CD14-positive monocyte (primary cell): ENCODE data around the gene PIGBOS1. TPM values are rescaled to one million over a fixed set of nuclear protein-coding genes. Genes with fewer than 3 reads are reported as not detected.

Experiments
- DNase-seq, 3 donors: peaks; one replicate each; pipeline ENCODE4 v3.0.0-alpha.2; 2011 to 2022
- H2AFZ ChIP-seq: 2 replicates; pipeline ENCODE4 v1.6.0; 2012; ENCODE audit warnings: mild to moderate bottlenecking, low read depth, low read length, inconsistent platforms; ENCODE audit not compliant: insufficient read depth, poor library complexity, severe bottlenecking
- H3K27ac ChIP-seq, 2 donors: 1 replicate in 1 of 2; 2 replicates in 1 of 2; pipeline ENCODE4 v1.5.1; 2012 to 2013; ENCODE audit warnings: low read length in 2 of 2, control low read depth in 1 of 2, inconsistent platforms in 1 of 2, low read depth in 1 of 2, mild to moderate bottlenecking in 1 of 2
- H3K27me3 ChIP-seq, 2 donors: one replicate each; pipeline versions ENCODE4 v1.6.0 to v1.6.1; 2011 to 2013; ENCODE audit warnings: low read length in 2 of 2; ENCODE audit not compliant: control insufficient read depth in 2 of 2, insufficient read depth in 2 of 2
- H3K36me3 ChIP-seq, 2 donors: replicated peaks in 1 of 2; 1 replicate in 1 of 2; 2 replicates in 1 of 2; pipeline versions ENCODE4 v1.5.1 to v1.6.1; 2012 to 2013; ENCODE audit warnings: low read length in 2 of 2, control low read depth in 1 of 2, inconsistent platforms in 1 of 2, mild to moderate bottlenecking in 1 of 2; ENCODE audit not compliant: insufficient read depth in 2 of 2, control insufficient read depth in 1 of 2
- H3K4me1 ChIP-seq, 2 donors: 1 replicate in 1 of 2; 2 replicates in 1 of 2; pipeline versions ENCODE4 v1.5.1 to v1.6.1; 2012 to 2013; ENCODE audit warnings: low read length in 2 of 2, control low read depth in 1 of 2, inconsistent platforms in 1 of 2, mild to moderate bottlenecking in 1 of 2, moderate library complexity in 1 of 2; ENCODE audit not compliant: insufficient read depth in 2 of 2, control insufficient read depth in 1 of 2
- H3K4me2 ChIP-seq: replicated peaks from 2 replicates; pipeline ENCODE3; 2012; ENCODE audit warnings: low read length, moderate library complexity, mild to moderate bottlenecking; ENCODE audit not compliant: poor library complexity, severe bottlenecking; ENCODE audit errors: extremely low read depth
- H3K4me3 ChIP-seq, 3 experiments: fragments of 200-600 bp in 1 of 3; sonication (generic) in 1 of 3; replicated peaks in 1 of 3; 1 replicate in 2 of 3; 2 replicates in 1 of 3; pipeline ENCODE4 v1.5.1; 2011 to 2013; ENCODE audit warnings: low read length in 3 of 3, mild to moderate bottlenecking in 3 of 3, control low read depth in 2 of 3, low read depth in 2 of 3, inconsistent platforms in 1 of 3, moderate library complexity in 1 of 3
- H3K79me2 ChIP-seq: 2 replicates; pipeline ENCODE4 v1.6.0; 2012; ENCODE audit warnings: mild to moderate bottlenecking, control low read depth, inconsistent platforms, low read length, moderate library complexity; ENCODE audit not compliant: insufficient read depth
- H3K9ac ChIP-seq: 2 replicates; pipeline ENCODE4 v1.6.0; 2017; ENCODE audit warnings: low read length, mild to moderate bottlenecking; ENCODE audit not compliant: insufficient read depth, poor library complexity, severe bottlenecking
- H3K9me3 ChIP-seq, 2 donors: replicated peaks in 1 of 2; 1 replicate in 1 of 2; 2 replicates in 1 of 2; pipeline versions ENCODE4 v1.5.1 to v1.6.1; 2012 to 2013; ENCODE audit warnings: low read length in 2 of 2, control low read depth in 1 of 2; ENCODE audit not compliant: control insufficient read depth in 1 of 2, insufficient read depth in 1 of 2
- H4K20me1 ChIP-seq: 2 replicates; pipeline ENCODE4 v1.6.0; 2012; ENCODE audit warnings: mild to moderate bottlenecking, low read length, control low read depth, moderate library complexity; ENCODE audit not compliant: insufficient read depth
- H3K27ac Mint-ChIP-seq, 7 donors: one replicate each; pipeline ENCODE4 v1.8.0; 2020; ENCODE audit warnings: mild to moderate bottlenecking in 7 of 7, mixed read lengths in 7 of 7, moderate library complexity in 6 of 7, inconsistent platforms in 2 of 7
- H3K27me3 Mint-ChIP-seq, 3 donors: one replicate each; pipeline ENCODE4 v1.8.0; 2021 to 2022; ENCODE audit warnings: low read depth in 3 of 3, mild to moderate bottlenecking in 3 of 3, mixed read lengths in 3 of 3, moderate library complexity in 3 of 3, inconsistent platforms in 1 of 3
- H3K36me3 Mint-ChIP-seq, 2 donors: one replicate each; pipeline ENCODE4 v1.8.0; 2020; ENCODE audit warnings: mixed read lengths in 2 of 2, inconsistent platforms in 1 of 2, mild to moderate bottlenecking in 1 of 2
- H3K4me1 Mint-ChIP-seq: one replicate; pipeline ENCODE4 v1.8.0; 2020; ENCODE audit warnings: mild to moderate bottlenecking, mixed read lengths
- H3K4me3 Mint-ChIP-seq, 2 donors: one replicate each; pipeline ENCODE4 v1.8.0; 2020; ENCODE audit warnings: mild to moderate bottlenecking in 2 of 2, mixed read lengths in 2 of 2, moderate library complexity in 1 of 2
- H3K9me3 Mint-ChIP-seq, 7 donors: one replicate each; pipeline ENCODE4 v1.8.0; 2020 to 2022; ENCODE audit warnings: mixed read lengths in 7 of 7, mild to moderate bottlenecking in 6 of 7, moderate library complexity in 6 of 7, inconsistent platforms in 2 of 7
- WGBS: methylation state at CpG from one replicate; pipeline ENCODE4 v1.1.5; 2013; ENCODE audit warnings: missing lambda C conversion rate; ENCODE audit not compliant: insufficient coverage; 5-methylcytosine and 5-hydroxymethylcytosine counted together
- intact Hi-C, 2 donors: fragments of 100-400 bp; cut with micrococcal nuclease; formaldehyde crosslinking; loops; one replicate each; pipeline versions ENCODE4 v1.15.0 to v1.15.1; 2023
- polyA plus RNA-seq, 3 donors: library from polyadenylated mRNA; depleted of rRNA in 1 of 3; unstranded in 2 of 3; stranded (reverse) in 1 of 3; fragments of 300-500 nt in 2 of 3; fragments of >200 nt in 1 of 3; fragmentation: Illumina TruSeq in 2 of 3; gene quantifications; 1 replicate in 2 of 3; 2 replicates in 1 of 3; pipeline ENCODE4 v1.2.3, GENCODE V29; 2012 to 2021
- TF ChIP-seq, protein P1 (sequence below): fragments of 200-600 bp; IDR thresholded peaks from one replicate; pipeline ENCODE4 v1.8.0; 2022; ENCODE audit warnings: antibody characterized with exemption, mild to moderate bottlenecking

Gene PIGBOS1
- polyA plus RNA-seq, 3 donors = 29.4 to 69.7 (median 67.3) TPM

DNA sequence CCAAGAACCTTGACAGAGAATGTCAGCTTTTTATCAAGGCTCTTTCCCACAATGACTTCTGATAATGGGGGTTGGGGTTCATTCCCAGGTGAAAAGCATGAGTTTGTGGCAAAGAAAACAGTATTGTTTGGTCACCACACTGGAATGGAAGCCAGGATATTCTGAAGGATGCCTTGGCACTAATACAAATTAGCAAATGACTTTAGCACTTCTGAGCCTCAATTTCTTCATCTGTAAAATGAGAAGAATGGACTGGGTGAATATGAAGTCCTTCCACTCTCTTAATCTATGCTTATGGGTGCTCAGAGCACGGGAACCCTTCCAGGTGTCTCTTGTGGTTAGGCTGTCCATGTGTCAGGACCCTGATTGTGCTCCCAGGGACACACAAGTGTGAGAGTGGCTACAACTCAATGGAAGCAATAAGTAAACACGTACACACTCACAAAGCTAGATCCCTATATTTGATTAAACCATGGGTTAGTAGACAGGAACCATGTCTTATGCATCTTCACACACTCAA, 50.7 kb downstream of the PIGBOS1 start:
- peak overlapping the region in 1 of 3 experiments; percentile 59 for H3K4me3 ChIP-seq
- peaks cover 18 to 60% of the 10 kb centered on the region in 2 donors for H3K36me3 ChIP-seq
- 76% methylated on average over 2 of the region's 2 CpGs for WGBS
- intact Hi-C loops = no loop called here
- H3K27me3 ChIP-seq = no peaks in the 10 kb centered on the region
- peak overlapping the region; percentile 4 for H2AFZ ChIP-seq
- DNase-seq = no peak
- peak overlapping the region; percentile 84 to 92 for H3K27ac ChIP-seq
- Mint-ChIP-seq H3K36me3 (peaks cover 52 to 72% of the 10 kb centered on the region in 2 donors), H3K4me3 (no peak overlapping the region), H3K4me1 (peaks cover 71% of the 10 kb centered on the region), H3K9me3 (peaks cover 0 to 2% (median 0%) of the 10 kb centered on the region in 7 donors), H3K27me3 (no peaks in the 10 kb centered on the region), H3K27ac (peak overlapping the region; percentile 91 to 97 (median 96))
- H3K9ac ChIP-seq = peak overlapping the region; percentile 53
- H3K4me1 ChIP-seq = peaks cover 33 to 36% of the 10 kb centered on the region in 2 donors
- peak overlapping the region; percentile 66 for H3K4me2 ChIP-seq
- TF ChIP-seq, protein P1, sequence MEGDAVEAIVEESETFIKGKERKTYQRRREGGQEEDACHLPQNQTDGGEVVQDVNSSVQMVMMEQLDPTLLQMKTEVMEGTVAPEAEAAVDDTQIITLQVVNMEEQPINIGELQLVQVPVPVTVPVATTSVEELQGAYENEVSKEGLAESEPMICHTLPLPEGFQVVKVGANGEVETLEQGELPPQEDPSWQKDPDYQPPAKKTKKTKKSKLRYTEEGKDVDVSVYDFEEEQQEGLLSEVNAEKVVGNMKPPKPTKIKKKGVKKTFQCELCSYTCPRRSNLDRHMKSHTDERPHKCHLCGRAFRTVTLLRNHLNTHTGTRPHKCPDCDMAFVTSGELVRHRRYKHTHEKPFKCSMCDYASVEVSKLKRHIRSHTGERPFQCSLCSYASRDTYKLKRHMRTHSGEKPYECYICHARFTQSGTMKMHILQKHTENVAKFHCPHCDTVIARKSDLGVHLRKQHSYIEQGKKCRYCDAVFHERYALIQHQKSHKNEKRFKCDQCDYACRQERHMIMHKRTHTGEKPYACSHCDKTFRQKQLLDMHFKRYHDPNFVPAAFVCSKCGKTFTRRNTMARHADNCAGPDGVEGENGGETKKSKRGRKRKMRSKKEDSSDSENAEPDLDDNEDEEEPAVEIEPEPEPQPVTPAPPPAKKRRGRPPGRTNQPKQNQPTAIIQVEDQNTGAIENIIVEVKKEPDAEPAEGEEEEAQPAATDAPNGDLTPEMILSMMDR = no peak
- H3K79me2 ChIP-seq = peaks cover 95% of the 10 kb centered on the region
- no peaks in the 10 kb centered on the region for H3K9me3 ChIP-seq
- peaks cover 5% of the 10 kb centered on the region for H4K20me1 ChIP-seq

DNA sequence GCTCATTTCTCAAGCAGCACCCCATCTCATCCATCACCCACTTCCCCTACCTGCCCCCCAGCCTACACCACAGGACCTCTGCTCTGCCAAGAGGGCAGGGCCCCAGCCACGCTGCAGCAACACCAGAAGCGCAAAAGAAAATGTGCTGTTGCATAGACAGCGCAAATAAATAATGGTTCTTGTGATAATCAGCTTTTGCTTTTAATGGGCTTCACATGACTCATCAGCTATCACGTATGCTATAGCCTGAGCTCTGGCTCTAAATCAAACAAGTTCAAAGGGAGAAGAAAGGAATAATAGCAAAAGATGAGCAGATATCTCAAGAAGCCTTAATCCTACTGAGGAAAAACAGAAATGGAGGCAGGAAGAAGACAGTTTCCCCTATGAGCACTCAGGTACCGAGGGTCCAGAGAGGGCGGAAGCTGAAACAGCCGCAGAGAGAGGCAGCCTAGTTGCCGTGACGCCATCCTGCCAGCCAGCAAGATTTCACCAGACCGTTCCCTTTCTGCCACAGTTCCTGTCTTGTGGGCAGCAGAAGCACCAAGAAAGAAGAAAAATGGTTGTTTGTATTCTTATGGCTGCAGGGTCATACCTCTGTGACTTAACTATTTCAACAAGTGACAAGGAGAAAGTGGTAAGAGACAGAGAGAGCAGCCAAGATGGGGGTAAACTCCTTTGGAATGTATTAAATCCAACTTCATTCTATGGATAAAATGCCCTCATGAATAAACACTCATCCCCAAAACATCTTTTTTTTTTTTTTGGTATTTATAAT, 51.3 kb downstream of the PIGBOS1 start:
- Histone ChIP-seq H3K4me2 (peak overlapping the region; percentile 66), H3K9ac (peak overlapping the region; percentile 53)
- peaks cover 68% of the 10 kb centered on the region for H3K4me1 Mint-ChIP-seq

More for the DNA sequence above, 51.3 kb downstream of the PIGBOS1 start:
- intact Hi-C loops = loop anchor here in 1 of 2 donors (2.0 kb wide), 1 partner anchor 15 kb away; no protein-coding TSS in a partner anchor
- Histone ChIP-seq H4K20me1 (peaks cover 5% of the 10 kb centered on the region), H2AFZ (peak overlapping the region; percentile 54), H3K9me3 (no peaks in the 10 kb centered on the region), H3K79me2 (peaks cover 95% of the 10 kb centered on the region), H3K36me3 (peaks cover 19 to 67% of the 10 kb centered on the region in 2 donors), H3K4me3 (peak overlapping the region; percentile 26 to 59 (median 50)), H3K4me1 (peaks cover 33 to 36% of the 10 kb centered on the region in 2 donors), H3K27ac (peak overlapping the region; percentile 84 to 92), H3K27me3 (no peaks in the 10 kb centered on the region)
- TF ChIP-seq, protein P1 = no peak
- Mint-ChIP-seq H3K36me3 (peaks cover 54 to 76% of the 10 kb centered on the region in 2 donors), H3K27me3 (no peaks in the 10 kb centered on the region), H3K4me3 (peak overlapping the region; percentile 67 to 76), H3K9me3 (no peaks in the 10 kb centered on the region), H3K27ac (peak overlapping the region; percentile 91 to 97 (median 96))
- WGBS = 0% methylated on average over 5 of the region's 10 CpGs
- DNase-seq = peak; percentile 80 to 92 (median 84)

Other genes with a start within 250 kb of the PIGBOS1 start
- 10 to 100 TPM; 28.0 to 84.2 (median 73.0) TPM for gene RSL24D1, start 122.2 kb downstream of the PIGBOS1 start, polyA plus RNA-seq
- 100 to 1,000 TPM in 2 of 3 donors, 10 to 100 TPM in 1; 70.1 to 159 (median 135) TPM for gene RAB27A, start 29.3 kb downstream of the PIGBOS1 start, polyA plus RNA-seq
- 10 to 100 TPM; 15.3 to 16.8 (median 15.8) TPM for gene PIGB, start 99 bp upstream of the PIGBOS1 start, polyA plus RNA-seq
- 100 to 1,000 TPM in 2 of 3 donors, 10 to 100 TPM in 1; 21.1 to 196 (median 145) TPM for gene CCPG1, start 89.2 kb upstream of the PIGBOS1 start, polyA plus RNA-seq
- gene PIERCE2, start 89.4 kb upstream of the PIGBOS1 start, polyA plus RNA-seq = 1 to 10 TPM in 1 of 3 donors, under 1 TPM in 2; 0.13 to 1.3 (median 0.61) TPM
- gene DNAAF4, start 189.1 kb upstream of the PIGBOS1 start, polyA plus RNA-seq = under 1 TPM; 0.58 to 0.82 (median 0.67) TPM